Endothelial cell of umbilical vein (primary cell): ENCODE results near the gene ZNF611. TPM values are rescaled to one million over a fixed set of nuclear protein-coding genes. Genes with fewer than 3 reads are reported as not detected.

Experiments
- BruUV-seq: library from RNA; stranded (reverse); fragments of 400-500 nt; replicated peaks from 2 replicates; lab custom pipeline; 2021; lab: Mats Ljungman, UMichigan
- CTCF ChIA-PET: fragments of 300-600, 350-600 bp; sonication (Branson Sonifier 250); formaldehyde crosslinking; loops from one replicate; lab custom pipeline; 2021; ENCODE audit warnings: antibody characterized with exemption, inconsistent platforms; lab: Charles Lee
- POLR2A ChIA-PET: fragments of 300-600, 350-600 bp; sonication (Branson Sonifier 250); formaldehyde crosslinking; loops from one replicate; lab custom pipeline; 2021; ENCODE audit warnings: antibody characterized with exemption, inconsistent platforms; lab: Charles Lee
- DNase-seq: peaks from one replicate; pipeline ENCODE4 v3.0.0-alpha.2; 2011; ENCODE audit warnings: low read depth, low spot score
- FAIRE-seq: peaks from 2 replicates; lab custom pipeline; 2011; peaks lifted over from hg19 to GRCh38; lab: Jason Lieb, UNC
- H2AFZ ChIP-seq: 2 replicates; pipeline ENCODE4 v1.6.0; 2012; ENCODE audit warnings: low read depth, low read length, control low read depth, inconsistent platforms
- H3K27ac ChIP-seq: 2 replicates; pipeline ENCODE4 v1.5.1; 2011; ENCODE audit warnings: low read depth, mild to moderate bottlenecking, control low read depth, low read length, moderate library complexity; ENCODE audit not compliant: insufficient read depth
- H3K27me3 ChIP-seq, 2 experiments: 2 replicates each; pipeline versions ENCODE4 v1.6.0 to v1.6.1; 2011; ENCODE audit warnings: low read length in 2 of 2, mixed read lengths in 1 of 2; ENCODE audit not compliant: control insufficient read depth in 2 of 2, insufficient read depth in 2 of 2
- H3K36me3 ChIP-seq, 2 experiments: 2 replicates in 1 of 2; 3 replicates in 1 of 2; pipeline ENCODE4 v1.5.1; 2011; ENCODE audit warnings: low read length in 2 of 2, mild to moderate bottlenecking in 1 of 2, moderate library complexity in 1 of 2; ENCODE audit not compliant: control insufficient read depth in 2 of 2, insufficient read depth in 2 of 2; ENCODE audit errors: extremely low read depth in 1 of 2
- H3K4me1 ChIP-seq: 3 replicates; pipeline ENCODE4 v1.5.1; 2011; ENCODE audit warnings: mild to moderate bottlenecking, low read length; ENCODE audit not compliant: control insufficient read depth, insufficient read depth; ENCODE audit errors: extremely low read depth
- H3K4me2 ChIP-seq: 2 replicates; pipeline ENCODE4 v1.6.1; 2011; ENCODE audit warnings: low read length, control low read depth, mixed read lengths; ENCODE audit not compliant: insufficient read depth
- H3K4me3 ChIP-seq, 3 experiments: fragments of 200-600 bp in 1 of 3; sonication (generic), shearing (Covaris generic) in 1 of 3; replicated peaks in 1 of 3; 2 replicates each; pipeline ENCODE4 v1.5.1; 2011 to 2016; ENCODE audit warnings: control low read depth in 3 of 3, low read length in 3 of 3, mild to moderate bottlenecking in 2 of 3, inconsistent platforms in 1 of 3, low read depth in 1 of 3, moderate library complexity in 1 of 3; ENCODE audit not compliant: insufficient read depth in 1 of 3
- H3K79me2 ChIP-seq: 2 replicates; pipeline ENCODE4 v1.6.0; 2012; ENCODE audit warnings: low read length, inconsistent platforms; ENCODE audit not compliant: control insufficient read depth, insufficient read depth
- H3K9ac ChIP-seq: replicated peaks from 2 replicates; pipeline ENCODE3; 2011; ENCODE audit warnings: low read length, control low read depth; ENCODE audit not compliant: insufficient read depth; ENCODE audit errors: extremely low read depth
- H3K9me1 ChIP-seq: replicated peaks from 3 replicates; pipeline ENCODE4 v1.6.0; 2011; ENCODE audit warnings: mild to moderate bottlenecking, low read length; ENCODE audit not compliant: control insufficient read depth, insufficient read depth; ENCODE audit errors: extremely low read depth
- H3K9me3 ChIP-seq: replicated peaks from 2 replicates; pipeline ENCODE4 v1.5.1; 2012; ENCODE audit warnings: low read length, inconsistent platforms; ENCODE audit not compliant: control insufficient read depth, insufficient read depth
- H4K20me1 ChIP-seq: replicated peaks from 2 replicates; pipeline ENCODE3; 2011; ENCODE audit warnings: mild to moderate bottlenecking, low read length; ENCODE audit not compliant: control insufficient read depth, insufficient read depth; ENCODE audit errors: extremely low read depth
- CTCF ChIP-seq, 2 donors: IDR thresholded peaks; 1 replicate in 1 of 2; 2 replicates in 1 of 2; pipeline ENCODE4 v1.5.1; 2011; ENCODE audit warnings: low read length in 2 of 2, mild to moderate bottlenecking in 2 of 2, moderate library complexity in 2 of 2, control low read depth in 1 of 2, inconsistent platforms in 1 of 2, low read depth in 1 of 2; ENCODE audit not compliant: insufficient read depth in 1 of 2; ENCODE audit errors: extremely low read depth in 1 of 2
- EZH2 ChIP-seq: IDR thresholded peaks from 2 replicates; pipeline ENCODE4 v1.6.1; 2012; ENCODE audit warnings: borderline replicate concordance, low read depth, mild to moderate bottlenecking, moderate library complexity, low read length, inconsistent platforms; ENCODE audit not compliant: severe bottlenecking
- FOS ChIP-seq: IDR thresholded peaks from 2 replicates; pipeline ENCODE4 v1.6.1; 2011; ENCODE audit warnings: mild to moderate bottlenecking, low read length, moderate library complexity, borderline replicate concordance; ENCODE audit not compliant: insufficient read depth
- GATA2 ChIP-seq: IDR thresholded peaks from 2 replicates; pipeline ENCODE4 v1.7.0; 2011; ENCODE audit warnings: low read depth, mild to moderate bottlenecking, moderate library complexity, mixed read lengths, low read length; ENCODE audit not compliant: insufficient read length, insufficient read depth
- JUN ChIP-seq: IDR thresholded peaks from 2 replicates; pipeline ENCODE4 v1.6.1; 2011; ENCODE audit warnings: borderline replicate concordance, low read depth; ENCODE audit not compliant: insufficient read length, insufficient read depth
- MYC ChIP-seq: IDR thresholded peaks from one replicate; pipeline ENCODE4 v1.6.1; 2011; ENCODE audit warnings: mild to moderate bottlenecking, low read depth, low read length
- POLR2A ChIP-seq: IDR thresholded peaks from 2 replicates; pipeline ENCODE4 v1.6.1; 2012; ENCODE audit warnings: low read depth, mild to moderate bottlenecking, control low read depth, low read length
- POLR2AphosphoS5 ChIP-seq: IDR thresholded peaks from 2 replicates; pipeline ENCODE4 v1.6.1; 2012; ENCODE audit warnings: low read depth, mild to moderate bottlenecking, control low read depth, low read length, moderate library complexity; ENCODE audit not compliant: insufficient read depth
- dilution Hi-C: fragments of 300-500 bp; cut with MboI; formaldehyde crosslinking; loops from one replicate; pipeline ENCODE4 v1.15.0; 2019; ENCODE audit warnings: low sequenced_read_pairs; ENCODE audit not compliant: extremely low pct_ligation_motif_present
- intact Hi-C: fragments of 100-400 bp; cut with micrococcal nuclease; formaldehyde crosslinking; loops from one replicate; pipeline ENCODE4 v1.10.0; 2022
- polyA plus RNA-seq, 4 experiments: library from polyadenylated mRNA; depleted of rRNA in 3 of 4; stranded (reverse) in 3 of 4; unstranded in 1 of 4; fragments of >200 nt; gene quantifications; 2 replicates each; pipeline versions ENCODE4 v1.2.1 to v1.2.3, GENCODE V29; 2011 to 2012; ENCODE audit warnings: missing spikeins in 1 of 4
- total RNA-seq: library from RNA; stranded (reverse); gene quantifications from 2 replicates; pipeline ENCODE4 v1.2.3, GENCODE V29; 2021
- TF ChIP-seq, protein P1 (sequence below): IDR thresholded peaks from 2 replicates; pipeline ENCODE4 v1.6.1; 2011; ENCODE audit not compliant: insufficient read depth, insufficient read length

Gene ZNF611
- total and polyA plus RNA-seq, 2 donors (not counting 3 experiments of a cell fraction or from before 2014, with no cell fraction given) = 3.1 to 20.0 TPM

DNA sequence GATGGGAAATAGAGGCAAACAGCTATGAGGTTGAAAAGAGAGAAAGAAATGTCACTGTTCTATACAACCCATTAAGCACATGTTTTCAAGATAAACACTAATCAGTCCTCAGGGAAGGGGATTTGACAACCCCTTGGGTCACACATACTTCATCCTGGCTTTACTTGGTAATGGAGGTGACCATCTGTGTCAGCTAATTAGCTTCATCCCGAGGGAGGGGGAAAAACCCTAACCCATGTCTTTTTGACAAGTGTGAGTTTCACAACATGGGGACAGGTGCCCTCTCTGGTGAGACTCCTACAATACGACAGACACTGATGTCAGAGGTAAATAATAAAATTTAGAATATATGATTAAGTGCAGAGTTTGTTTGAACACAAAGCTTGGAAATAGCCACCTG is 43.1 kb downstream of the ZNF611 start:
- no peak overlapping the region for H2AFZ ChIP-seq
- CTCF ChIA-PET = no interaction called here
- intact Hi-C loops = loop anchor here (2.0 to 5.0 kb wide), 2 partner anchors 89 to 301 kb away; no protein-coding TSS in a partner anchor

More for the DNA sequence above, 43.1 kb downstream of the ZNF611 start:
- DNase-seq (no peak), FAIRE-seq (peak; percentile 47)
- POLR2A ChIA-PET = no interaction called here
- Histone ChIP-seq H4K20me1 (no peaks in the 10 kb centered on the region), H3K9ac (no peak overlapping the region), H3K9me3 (no peaks in the 10 kb centered on the region), H3K4me3 (no peak overlapping the region), H3K27ac (no peak overlapping the region), H3K9me1 (no peaks in the 10 kb centered on the region), H3K36me3 (no peaks in the 10 kb centered on the region), H3K79me2 (peaks cover 29% of the 10 kb centered on the region), H3K27me3 (no peaks in the 10 kb centered on the region), H3K4me2 (no peak overlapping the region), H3K4me1 (peaks cover 9% of the 10 kb centered on the region)
- no TSS peak for BruUV-seq
- dilution Hi-C loops = no loop called here
- no peak for TF ChIP-seq CTCF (IDR thresholded peaks at IDR 0.05; ENCODE audit: extremely low read depth in 1 of 2, insufficient read depth in 1 of 2, low read depth in 1 of 2, low read length in 2 of 2)
- TF ChIP-seq POLR2A = no peak
- TF ChIP-seq MYC = no peak
- no peak for TF ChIP-seq EZH2
- no peak for TF ChIP-seq POLR2AphosphoS5
- TF ChIP-seq FOS = no peak
- no peak for TF ChIP-seq JUN
- TF ChIP-seq, protein P1, sequence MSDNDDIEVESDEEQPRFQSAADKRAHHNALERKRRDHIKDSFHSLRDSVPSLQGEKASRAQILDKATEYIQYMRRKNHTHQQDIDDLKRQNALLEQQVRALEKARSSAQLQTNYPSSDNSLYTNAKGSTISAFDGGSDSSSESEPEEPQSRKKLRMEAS = no peak
- TF ChIP-seq GATA2 = no peak
